ENCODE results near the gene FBLN2. TPM values are rescaled to one million over a fixed set of nuclear protein-coding genes. Genes with fewer than 3 reads are reported as not detected.

The FBLN2 gene
- polyA plus RNA-seq, 3 donors, result 0.08 TPM; not detected in 2

GRCh38 chr3:13582366-13583250 lies 33.7 kb downstream of the FBLN2 start:
- H3K36me3 ChIP-seq (replicated peaks in 1 of 2; ENCODE audit: control insufficient read depth in 1 of 2, insufficient read depth in 2 of 2, low read length in 2 of 2), result no peaks in the 10 kb centered on the region
- no peaks in the 10 kb centered on the region for H3K36me3 Mint-ChIP-seq
- no peak overlapping the region for H3K9ac ChIP-seq (ENCODE audit: insufficient read depth, low read length, poor library complexity, severe bottlenecking)
- peak overlapping the region in 1 of 7 donors; percentile 15 for H3K27ac Mint-ChIP-seq
- peaks cover 0 to 9% (median 4%) of the 10 kb centered on the region in 3 donors for H3K27me3 Mint-ChIP-seq (ENCODE audit: low read depth in 3 of 3)
- H3K27ac ChIP-seq (ENCODE audit: low read depth in 1 of 2, low read length in 2 of 2), result no peak overlapping the region
- H3K79me2 ChIP-seq (ENCODE audit: insufficient read depth, low read length), result no peaks in the 10 kb centered on the region
- H3K27me3 ChIP-seq (ENCODE audit: control insufficient read depth in 2 of 2, insufficient read depth in 2 of 2, low read length in 2 of 2), result no peaks in the 10 kb centered on the region
- 82% methylated on average over 22 of the region's 24 CpGs for WGBS (ENCODE audit: insufficient coverage)
- H3K4me3 Mint-ChIP-seq, result no peak overlapping the region
- intact Hi-C loops (cut with micrococcal nuclease), result no loop called here
- H3K4me1 ChIP-seq (ENCODE audit: control insufficient read depth in 1 of 2, insufficient read depth in 2 of 2, low read length in 2 of 2), result no peaks in the 10 kb centered on the region
- H2AFZ ChIP-seq (ENCODE audit: insufficient read depth, low read depth, low read length, poor library complexity, severe bottlenecking), result no peak overlapping the region
- no peak for TF ChIP-seq CTCF (IDR thresholded peaks at IDR 0.05)
- H3K4me2 ChIP-seq (replicated peaks; ENCODE audit: extremely low read depth, low read length, poor library complexity, severe bottlenecking), result no peak overlapping the region
- H3K9me3 ChIP-seq (replicated peaks in 1 of 2; ENCODE audit: control insufficient read depth in 1 of 2, insufficient read depth in 1 of 2, low read length in 2 of 2), result no peaks in the 10 kb centered on the region
- no peak overlapping the region for H3K4me3 ChIP-seq (replicated peaks in 1 of 3; ENCODE audit: low read depth in 2 of 3, low read length in 3 of 3)
- no peaks in the 10 kb centered on the region for H3K9me3 Mint-ChIP-seq
- peaks cover 2% of the 10 kb centered on the region for H3K4me1 Mint-ChIP-seq
- no peaks in the 10 kb centered on the region for H4K20me1 ChIP-seq (ENCODE audit: insufficient read depth, low read length)
- DNase-seq, result no peak

- Histone ChIP-seq H3K9ac (ENCODE audit: insufficient read depth, low read length, poor library complexity, severe bottlenecking) (no peak overlapping the region), H3K79me2 (ENCODE audit: insufficient read depth, low read length) (no peaks in the 10 kb centered on the region), H4K20me1 (ENCODE audit: insufficient read depth, low read length) (no peaks in the 10 kb centered on the region), H3K4me3 (replicated peaks in 1 of 3; ENCODE audit: low read depth in 2 of 3, low read length in 3 of 3) (no peak overlapping the region), H3K36me3 (replicated peaks in 1 of 2; ENCODE audit: control insufficient read depth in 1 of 2, insufficient read depth in 2 of 2, low read length in 2 of 2) (no peaks in the 10 kb centered on the region), H3K27me3 (ENCODE audit: control insufficient read depth in 2 of 2, insufficient read depth in 2 of 2, low read length in 2 of 2) (no peaks in the 10 kb centered on the region), H3K27ac (ENCODE audit: low read depth in 1 of 2, low read length in 2 of 2) (no peak overlapping the region), H3K9me3 (replicated peaks in 1 of 2; ENCODE audit: control insufficient read depth in 1 of 2, insufficient read depth in 1 of 2, low read length in 2 of 2) (no peaks in the 10 kb centered on the region), H3K4me2 (replicated peaks; ENCODE audit: extremely low read depth, low read length, poor library complexity, severe bottlenecking) (no peak overlapping the region), H3K4me1 (ENCODE audit: control insufficient read depth in 1 of 2, insufficient read depth in 2 of 2, low read length in 2 of 2) (no peaks in the 10 kb centered on the region), H2AFZ (ENCODE audit: insufficient read depth, low read depth, low read length, poor library complexity, severe bottlenecking) (no peak overlapping the region)
- intact Hi-C loops (cut with micrococcal nuclease), result no loop called here
- no peak overlapping the region for H3K4me3 Mint-ChIP-seq
- peaks cover 0 to 6% (median 2%) of the 10 kb centered on the region in 3 donors for H3K27me3 Mint-ChIP-seq (ENCODE audit: low read depth in 3 of 3)
- H3K27ac Mint-ChIP-seq, result peak overlapping the region in 1 of 7 donors; percentile 15
- DNase-seq, result no peak
- WGBS (ENCODE audit: insufficient coverage), result 82% methylated on average over 12 of the region's 15 CpGs
- TF ChIP-seq CTCF (IDR thresholded peaks at IDR 0.05), result no peak
- no peaks in the 10 kb centered on the region for H3K36me3 Mint-ChIP-seq
- no peaks in the 10 kb centered on the region for H3K9me3 Mint-ChIP-seq
- H3K4me1 Mint-ChIP-seq, result peaks cover 2% of the 10 kb centered on the region
Measured at GRCh38 chr3:13583251-13584180, 34.6 kb downstream of the FBLN2 start.

Measured in CD14-positive monocyte (primary cell).